ENCODE measurements around the gene PCDHGA8. TPM values are rescaled to one million over a fixed set of nuclear protein-coding genes. Genes with fewer than 3 reads are reported as not detected.
"Not testable (repeated sequence)": the region's sequence is repeated elsewhere in the genome, so short reads cannot be mapped to it uniquely, and the experiment has no call there.

Gene PCDHGA8
- total and polyA plus RNA-seq, 7 experiments from 2014 or later, result 0.08 to 0.17 (median 0.13) TPM; not detected in 2

DNA sequence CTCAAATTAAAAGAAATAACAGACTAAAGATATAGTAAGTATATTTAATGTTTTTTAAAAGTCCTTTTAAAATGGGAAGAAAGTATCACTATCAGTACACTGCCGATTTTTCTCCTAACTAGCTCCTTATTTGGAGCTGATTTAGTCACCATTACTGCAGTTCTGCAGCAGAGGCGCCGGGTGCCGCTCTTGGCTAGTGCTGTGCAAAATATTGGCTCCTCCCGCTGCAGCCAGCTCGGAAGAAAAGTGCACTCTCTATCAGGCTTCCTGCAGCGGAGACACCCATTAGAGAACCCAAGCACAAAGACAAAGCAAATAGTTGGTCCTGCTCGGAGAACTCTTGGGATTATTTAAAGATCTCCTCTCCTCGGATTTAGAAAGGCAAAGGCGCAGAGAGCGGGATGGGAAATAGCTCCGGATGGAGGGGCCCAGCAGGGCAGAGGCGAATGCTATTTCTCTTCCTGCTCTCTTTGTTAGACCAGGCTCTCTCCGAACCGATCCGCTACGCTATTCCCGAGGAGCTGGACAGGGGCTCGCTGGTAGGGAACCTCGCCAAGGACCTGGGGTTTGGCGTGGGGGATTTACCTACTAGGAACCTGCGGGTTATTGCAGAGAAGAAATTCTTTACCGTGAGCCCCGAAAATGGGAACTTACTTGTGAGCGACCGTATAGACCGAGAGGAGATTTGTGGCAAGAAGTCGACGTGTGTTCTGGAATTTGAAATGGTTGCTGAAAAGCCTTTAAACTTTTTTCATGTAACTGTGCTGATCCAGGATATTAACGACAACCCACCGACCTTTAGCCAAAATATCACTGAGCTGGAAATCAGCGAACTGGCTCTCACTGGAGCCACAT is 22.2 kb upstream of the PCDHGA8 start, which contains the start of gene PCDHGB3:
Gene PCDHGB3, plus strand, starts transcription at position 249 of the 855 bp plus-strand sequence. Its CDS starts 153 bp downstream, at position 402.
- Mint-ChIP-seq H3K9me3 (peaks cover 3 to 93% (median 47%) of the 10 kb centered on the region in 11 donors), H3K27me3 (peaks cover 42 to 93% (median 82%) of the 10 kb centered on the region in 5 donors)

DNA sequence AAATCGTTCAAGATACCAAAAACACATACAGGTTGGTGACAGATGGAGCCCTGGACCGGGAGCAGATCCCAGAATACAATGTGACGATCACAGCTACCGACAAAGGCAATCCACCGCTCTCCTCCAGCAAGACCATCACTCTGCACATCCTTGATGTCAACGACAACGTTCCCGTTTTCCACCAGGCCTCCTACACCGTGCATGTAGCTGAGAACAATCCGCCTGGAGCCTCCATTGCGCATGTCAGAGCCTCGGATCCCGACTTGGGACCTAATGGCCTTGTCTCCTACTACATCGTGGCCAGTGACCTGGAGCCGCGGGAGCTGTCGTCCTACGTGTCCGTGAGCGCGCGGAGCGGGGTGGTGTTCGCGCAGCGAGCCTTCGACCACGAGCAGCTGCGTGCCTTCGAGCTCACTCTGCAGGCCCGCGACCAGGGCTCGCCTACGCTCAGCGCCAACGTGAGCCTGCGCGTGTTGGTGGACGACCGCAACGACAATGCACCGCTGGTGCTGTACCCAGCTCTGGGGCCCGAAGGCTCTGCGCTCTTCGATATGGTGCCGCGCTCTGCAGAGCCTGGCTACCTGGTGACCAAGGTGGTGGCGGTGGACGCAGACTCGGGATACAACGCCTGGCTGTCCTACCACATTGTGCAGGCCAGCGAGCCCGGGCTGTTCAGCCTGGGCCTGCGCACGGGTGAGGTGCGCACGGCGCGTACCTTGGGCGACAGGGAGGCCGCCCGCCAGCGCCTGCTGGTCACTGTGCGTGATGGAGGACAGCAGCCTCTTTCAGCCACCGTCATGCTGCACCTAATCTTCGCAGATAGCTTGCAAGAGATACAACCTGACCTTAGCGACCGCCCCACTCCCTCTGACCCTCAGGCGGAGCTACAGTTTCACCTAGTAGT is 20.6 kb upstream of the PCDHGA8 start:
- peaks cover 8 to 93% (median 45%) of the 10 kb centered on the region in 11 donors for H3K9me3 Mint-ChIP-seq
- H3K27ac Mint-ChIP-seq, result peak overlapping the region in 1 of 9 donors; percentile 49
- H3K27me3 Mint-ChIP-seq, result peaks cover 32 to 85% (median 79%) of the 10 kb centered on the region in 5 donors
- Histone ChIP-seq H3K4me3 (ENCODE audit: low read length) (no peak overlapping the region), H3K4me1 (ENCODE audit: control insufficient read depth in 2 of 2, insufficient read depth in 2 of 2, low read length in 2 of 2) (no peaks in the 10 kb centered on the region), H3K27ac (ENCODE audit: low read depth, low read length) (no peak overlapping the region), H3K27me3 (ENCODE audit: control insufficient read depth in 2 of 2, insufficient read depth in 2 of 2, low read length in 2 of 2) (peaks cover 0 to 8% of the 10 kb centered on the region in 2 donors), H3K36me3 (ENCODE audit: control insufficient read depth in 2 of 3, insufficient read depth in 3 of 3, low read length in 3 of 3) (no peaks in the 10 kb centered on the region), H3K9me3 (ENCODE audit: control insufficient read depth in 2 of 3, low read length in 3 of 3) (peaks cover 0 to 41% (median 0%) of the 10 kb centered on the region in 3 experiments)
- H3K4me3 Mint-ChIP-seq, result peak overlapping the region in 2 of 10 donors; percentile 66 to 81
- H3K36me3 Mint-ChIP-seq, result peaks cover 2 to 22% (median 12%) of the 10 kb centered on the region in 5 donors
- CTCF ChIA-PET, result interaction anchor here (0.6 kb wide), 1 partner anchor 957 kb away, joined by 6 read pairs; no protein-coding TSS in a partner anchor
- ATAC-seq (no peak), DNase-seq (no peak)
- peaks cover 2 to 8% (median 6%) of the 10 kb centered on the region in 7 donors for H3K4me1 Mint-ChIP-seq
- intact Hi-C loops (cut with micrococcal nuclease), result no loop called here
- POLR2A ChIA-PET, result no interaction called here

More for the DNA sequence above, 22.2 kb upstream of the PCDHGA8 start, which contains the start of gene PCDHGB3:
- ChIA-PET POLR2A (no interaction called here), CTCF (interaction anchor here (0.6 to 1.2 kb wide), 5 partner anchors 51 to 539 kb away, joined by 3 to 5 read pairs (median 4); partner anchors contain the start of gene PCDHGA11)
- no peaks in the 10 kb centered on the region for H3K36me3 ChIP-seq (ENCODE audit: control insufficient read depth in 2 of 3, insufficient read depth in 3 of 3, low read length in 3 of 3)
- H3K27ac Mint-ChIP-seq, result no peak within 1 kb of the TSS
- H3K4me1 ChIP-seq (ENCODE audit: control insufficient read depth in 2 of 2, insufficient read depth in 2 of 2, low read length in 2 of 2), result no peaks in the 10 kb centered on the region
- DNase-seq (peak in 5 of 9 donors; percentile 21 to 42 (median 27)), ATAC-seq (peak; percentile 76)
- peak within 1 kb of the TSS; percentile 70 to 86 (median 82) for H3K4me3 Mint-ChIP-seq
- no peak within 1 kb of the TSS for H3K27ac ChIP-seq (ENCODE audit: low read depth, low read length)
- H3K4me1 Mint-ChIP-seq, result peaks cover 2 to 8% (median 6%) of the 10 kb centered on the region in 7 donors
- peaks cover 0 to 48% (median 0%) of the 10 kb centered on the region in 3 experiments for H3K9me3 ChIP-seq (ENCODE audit: control insufficient read depth in 2 of 3, low read length in 3 of 3)
- peaks cover 0 to 11% of the 10 kb centered on the region in 2 donors for H3K27me3 ChIP-seq (ENCODE audit: control insufficient read depth in 2 of 2, insufficient read depth in 2 of 2, low read length in 2 of 2)
- peak within 1 kb of the TSS; percentile 29 for H3K4me3 ChIP-seq (ENCODE audit: low read length)
- intact Hi-C loops (cut with micrococcal nuclease), result loop anchor here (1.0 to 10.0 kb wide), 2 partner anchors 135 to 194 kb away; no protein-coding TSS in a partner anchor
- peaks cover 4 to 24% (median 7%) of the 10 kb centered on the region in 5 donors for H3K36me3 Mint-ChIP-seq

DNA sequence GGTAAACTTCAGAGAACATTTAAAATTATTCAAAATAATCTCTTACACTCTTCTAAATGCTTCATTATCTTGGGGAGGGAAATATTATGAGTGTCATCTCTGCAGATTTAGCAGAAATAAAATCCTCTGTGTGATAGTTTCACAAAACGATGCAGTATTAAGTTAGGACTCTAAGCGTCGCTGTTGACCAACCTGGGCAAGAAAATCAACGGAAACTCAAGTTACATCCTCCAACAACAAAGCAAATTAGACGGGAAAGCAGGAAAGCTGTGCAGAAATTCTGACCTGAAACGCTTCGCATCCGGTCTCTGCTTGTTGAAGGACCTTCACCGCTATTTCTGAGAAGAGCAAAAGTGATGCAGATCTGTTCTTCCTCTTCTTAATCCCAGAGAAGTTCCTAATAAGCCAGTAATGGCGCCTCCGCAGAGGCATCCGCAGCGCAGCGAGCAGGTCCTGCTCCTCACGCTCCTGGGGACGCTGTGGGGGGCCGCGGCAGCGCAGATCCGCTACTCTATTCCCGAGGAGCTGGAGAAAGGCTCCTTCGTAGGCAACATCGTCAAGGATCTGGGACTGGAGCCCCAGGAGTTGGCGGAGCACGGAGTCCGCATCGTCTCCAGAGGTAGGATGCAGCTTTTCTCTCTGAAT is 18.6 kb upstream of the PCDHGA8 start, which contains the start of gene PCDHGA6:
Gene PCDHGA6, plus strand, starts transcription at position 219 of the 645 bp plus-strand sequence. Its CDS starts 193 bp downstream, at position 412.
- H3K4me3 Mint-ChIP-seq, result peak within 1 kb of the TSS in 9 of 10 donors; percentile 18 to 59 (median 49)
- H3K27me3 ChIP-seq (ENCODE audit: control insufficient read depth in 2 of 2, insufficient read depth in 2 of 2, low read length in 2 of 2), result no peaks in the 10 kb centered on the region

DNA sequence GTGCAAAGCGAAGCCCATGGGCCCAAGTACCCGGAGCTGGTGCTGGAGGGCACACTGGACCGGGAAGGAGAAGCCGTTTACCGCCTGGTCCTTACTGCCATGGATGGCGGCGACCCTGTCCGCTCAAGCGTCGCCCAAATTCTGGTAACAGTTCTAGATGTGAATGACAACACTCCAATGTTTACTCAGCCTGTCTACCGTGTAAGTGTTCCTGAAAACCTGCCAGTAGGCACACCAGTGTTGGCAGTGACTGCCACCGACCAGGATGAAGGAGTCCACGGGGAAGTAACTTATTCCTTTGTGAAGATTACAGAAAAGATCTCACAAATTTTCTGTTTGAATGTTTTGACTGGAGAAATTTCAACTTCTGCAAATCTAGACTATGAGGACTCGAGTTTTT is 17.8 kb upstream of the PCDHGA8 start:
- peaks cover 8 to 93% (median 50%) of the 10 kb centered on the region in 11 donors for H3K9me3 Mint-ChIP-seq
- peaks cover 0 to 50% (median 0%) of the 10 kb centered on the region in 3 experiments for H3K9me3 ChIP-seq (ENCODE audit: control insufficient read depth in 2 of 3, low read length in 3 of 3)
- no peak overlapping the region for H3K4me3 Mint-ChIP-seq
- peaks cover 24 to 82% (median 71%) of the 10 kb centered on the region in 5 donors for H3K27me3 Mint-ChIP-seq
- DNase-seq (no peak), ATAC-seq (no peak)
- no peaks in the 10 kb centered on the region for H3K27me3 ChIP-seq (ENCODE audit: control insufficient read depth in 2 of 2, insufficient read depth in 2 of 2, low read length in 2 of 2)
- ChIA-PET POLR2A (no interaction called here), CTCF (no interaction called here)
- intact Hi-C loops (cut with micrococcal nuclease), result no loop called here
- H3K27ac ChIP-seq (ENCODE audit: low read depth, low read length), result no peak overlapping the region
- H3K36me3 ChIP-seq (ENCODE audit: control insufficient read depth in 2 of 3, insufficient read depth in 3 of 3, low read length in 3 of 3), result no peaks in the 10 kb centered on the region
- H3K4me1 ChIP-seq (ENCODE audit: control insufficient read depth in 2 of 2, insufficient read depth in 2 of 2, low read length in 2 of 2), result no peaks in the 10 kb centered on the region
- H3K36me3 Mint-ChIP-seq, result peaks cover 2 to 22% (median 12%) of the 10 kb centered on the region in 5 donors
- H3K4me1 Mint-ChIP-seq, result peaks cover 2 to 8% (median 6%) of the 10 kb centered on the region in 7 donors
- H3K27ac Mint-ChIP-seq, result no peak overlapping the region
- H3K4me3 ChIP-seq (ENCODE audit: low read length), result no peak overlapping the region

More for the DNA sequence above, 18.6 kb upstream of the PCDHGA8 start, which contains the start of gene PCDHGA6:
- intact Hi-C loops (cut with micrococcal nuclease), result no loop called here
- ATAC-seq (no peak), DNase-seq (no peak)
- CTCF ChIA-PET, result no interaction called here
- Histone ChIP-seq H3K4me1 (ENCODE audit: control insufficient read depth in 2 of 2, insufficient read depth in 2 of 2, low read length in 2 of 2) (no peaks in the 10 kb centered on the region), H3K36me3 (ENCODE audit: control insufficient read depth in 2 of 3, insufficient read depth in 3 of 3, low read length in 3 of 3) (no peaks in the 10 kb centered on the region), H3K27ac (ENCODE audit: low read depth, low read length) (no peak within 1 kb of the TSS), H3K9me3 (ENCODE audit: control insufficient read depth in 2 of 3, low read length in 3 of 3) (peaks cover 0 to 50% (median 0%) of the 10 kb centered on the region in 3 experiments), H3K4me3 (ENCODE audit: low read length) (no peak within 1 kb of the TSS)
- H3K27me3 Mint-ChIP-seq, result peaks cover 26 to 82% (median 71%) of the 10 kb centered on the region in 5 donors
- peaks cover 2 to 22% (median 12%) of the 10 kb centered on the region in 5 donors for H3K36me3 Mint-ChIP-seq
- H3K27ac Mint-ChIP-seq, result no peak within 1 kb of the TSS
- H3K4me1 Mint-ChIP-seq, result peaks cover 2 to 8% (median 6%) of the 10 kb centered on the region in 7 donors
- H3K9me3 Mint-ChIP-seq, result peaks cover 8 to 93% (median 47%) of the 10 kb centered on the region in 11 donors
- POLR2A ChIA-PET, result interaction anchor here (0.7 kb wide), 1 partner anchor 198 kb away, joined by 3 read pairs; no protein-coding TSS in a partner anchor

DNA sequence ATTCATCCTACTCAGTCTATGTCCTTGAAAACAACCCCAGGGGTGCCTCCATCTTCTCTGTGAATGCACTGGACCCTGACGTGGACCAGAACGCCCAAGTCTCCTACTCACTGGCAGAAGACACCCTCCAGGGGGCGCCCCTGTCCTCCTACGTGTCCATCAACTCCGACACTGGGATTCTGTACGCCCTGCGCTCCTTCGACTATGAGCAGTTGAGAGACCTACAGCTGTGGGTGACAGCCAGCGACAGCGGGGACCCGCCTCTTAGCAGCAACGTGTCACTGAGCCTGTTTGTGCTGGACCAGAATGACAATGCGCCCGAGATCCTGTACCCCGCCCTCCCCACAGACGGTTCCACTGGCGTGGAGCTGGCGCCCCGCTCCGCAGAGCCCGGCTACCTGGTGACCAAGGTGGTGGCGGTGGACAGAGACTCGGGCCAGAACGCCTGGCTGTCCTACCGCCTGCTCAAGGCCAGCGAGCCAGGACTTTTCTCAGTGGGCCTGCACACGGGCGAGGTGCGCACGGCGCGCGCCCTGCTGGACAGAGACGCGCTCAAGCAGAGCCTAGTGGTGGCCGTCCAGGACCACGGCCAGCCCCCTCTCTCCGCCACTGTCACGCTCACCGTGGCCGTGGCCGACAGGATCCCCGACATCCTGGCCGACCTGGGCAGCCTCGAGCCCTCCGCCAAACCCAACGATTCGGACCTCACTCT is 16.8 kb upstream of the PCDHGA8 start:
- H3K4me3 ChIP-seq (ENCODE audit: low read length); POLR2A ChIA-PET; H3K27ac Mint-ChIP-seq; H3K36me3 ChIP-seq (ENCODE audit: control insufficient read depth in 2 of 3, insufficient read depth in 3 of 3, low read length in 3 of 3); DNase-seq; H3K4me1 ChIP-seq (ENCODE audit: control insufficient read depth in 2 of 2, insufficient read depth in 2 of 2, low read length in 2 of 2); H3K27me3 ChIP-seq (ENCODE audit: control insufficient read depth in 2 of 2, insufficient read depth in 2 of 2, low read length in 2 of 2); intact Hi-C loops (cut with micrococcal nuclease); CTCF ChIA-PET; H3K4me1 Mint-ChIP-seq; ATAC-seq; H3K27ac ChIP-seq (ENCODE audit: low read depth, low read length); H3K4me3 Mint-ChIP-seq: not testable (repeated sequence)
- Mint-ChIP-seq H3K27me3 (peaks cover 19 to 79% (median 69%) of the 10 kb centered on the region in 5 donors), H3K9me3 (peaks cover 8 to 91% (median 47%) of the 10 kb centered on the region in 11 donors), H3K36me3 (peaks cover 2 to 22% (median 10%) of the 10 kb centered on the region in 5 donors)
- peaks cover 0 to 46% (median 0%) of the 10 kb centered on the region in 3 experiments for H3K9me3 ChIP-seq (ENCODE audit: control insufficient read depth in 2 of 3, low read length in 3 of 3)

Data from naive thymus-derived CD4-positive, alpha-beta T cell (primary cell).